ENCODE data around the gene SDR42E1. TPM values are rescaled to one million over a fixed set of nuclear protein-coding genes. Genes with fewer than 3 reads are reported as not detected.

Gene SDR42E1
- total and polyA plus RNA-seq, 2 of the 13 experiments (the other 11 are each of a cell fraction or from before 2014, with no cell fraction given), result 0.01 to 0.13 TPM

DNA sequence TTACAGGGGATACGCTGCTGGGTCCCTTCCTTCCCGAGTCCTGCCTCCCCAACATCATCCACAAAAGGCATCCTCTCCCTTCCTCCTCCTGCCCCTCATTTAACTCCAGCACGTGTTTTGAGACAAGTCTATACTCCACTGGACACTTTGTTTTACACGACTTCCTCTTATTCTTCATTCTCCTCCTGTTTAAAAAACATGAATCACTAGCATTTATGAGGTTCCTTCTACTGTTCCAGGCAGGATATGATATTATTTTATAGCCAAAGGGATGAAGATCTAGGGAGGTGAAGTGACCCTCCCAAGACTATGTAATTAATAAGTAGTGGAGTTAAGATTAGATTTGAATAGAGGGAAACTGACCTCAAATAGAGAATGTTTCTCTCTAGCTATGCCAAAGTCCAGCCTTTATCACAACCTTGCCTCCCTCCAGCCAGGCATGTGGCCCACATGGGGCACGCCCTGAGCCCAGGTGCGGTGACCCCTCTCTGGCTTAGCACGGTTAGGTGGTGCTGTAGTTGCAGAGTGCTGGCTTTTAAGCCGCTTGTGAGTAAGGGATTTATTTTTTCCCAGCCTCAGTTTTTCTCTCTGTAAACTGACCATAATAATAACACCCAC lies 22.5 kb upstream of the SDR42E1 start (continued):
- TF ChIP-seq, protein P1, sequence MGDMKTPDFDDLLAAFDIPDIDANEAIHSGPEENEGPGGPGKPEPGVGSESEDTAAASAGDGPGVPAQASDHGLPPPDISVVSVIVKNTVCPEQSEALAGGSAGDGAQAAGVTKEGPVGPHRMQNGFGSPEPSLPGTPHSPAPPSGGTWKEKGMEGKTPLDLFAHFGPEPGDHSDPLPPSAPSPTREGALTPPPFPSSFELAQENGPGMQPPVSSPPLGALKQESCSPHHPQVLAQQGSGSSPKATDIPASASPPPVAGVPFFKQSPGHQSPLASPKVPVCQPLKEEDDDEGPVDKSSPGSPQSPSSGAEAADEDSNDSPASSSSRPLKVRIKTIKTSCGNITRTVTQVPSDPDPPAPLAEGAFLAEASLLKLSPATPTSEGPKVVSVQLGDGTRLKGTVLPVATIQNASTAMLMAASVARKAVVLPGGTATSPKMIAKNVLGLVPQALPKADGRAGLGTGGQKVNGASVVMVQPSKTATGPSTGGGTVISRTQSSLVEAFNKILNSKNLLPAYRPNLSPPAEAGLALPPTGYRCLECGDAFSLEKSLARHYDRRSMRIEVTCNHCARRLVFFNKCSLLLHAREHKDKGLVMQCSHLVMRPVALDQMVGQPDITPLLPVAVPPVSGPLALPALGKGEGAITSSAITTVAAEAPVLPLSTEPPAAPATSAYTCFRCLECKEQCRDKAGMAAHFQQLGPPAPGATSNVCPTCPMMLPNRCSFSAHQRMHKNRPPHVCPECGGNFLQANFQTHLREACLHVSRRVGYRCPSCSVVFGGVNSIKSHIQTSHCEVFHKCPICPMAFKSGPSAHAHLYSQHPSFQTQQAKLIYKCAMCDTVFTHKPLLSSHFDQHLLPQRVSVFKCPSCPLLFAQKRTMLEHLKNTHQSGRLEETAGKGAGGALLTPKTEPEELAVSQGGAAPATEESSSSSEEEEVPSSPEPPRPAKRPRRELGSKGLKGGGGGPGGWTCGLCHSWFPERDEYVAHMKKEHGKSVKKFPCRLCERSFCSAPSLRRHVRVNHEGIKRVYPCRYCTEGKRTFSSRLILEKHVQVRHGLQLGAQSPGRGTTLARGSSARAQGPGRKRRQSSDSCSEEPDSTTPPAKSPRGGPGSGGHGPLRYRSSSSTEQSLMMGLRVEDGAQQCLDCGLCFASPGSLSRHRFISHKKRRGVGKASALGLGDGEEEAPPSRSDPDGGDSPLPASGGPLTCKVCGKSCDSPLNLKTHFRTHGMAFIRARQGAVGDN (CRISPR knock-in tag; IDR thresholded peaks at IDR 0.05), result peak; percentile 74
- TF ChIP-seq MAFK (conservative IDR thresholded peaks at IDR 0.05 in 1 of 2, IDR thresholded peaks at IDR 0.05 in 1 of 2; ENCODE audit: low read length in 2 of 2), result no peak
- no peak for TF ChIP-seq FOXP1 (IDR thresholded peaks at IDR 0.05)
- 0 out of 2 replicates have a peak, but pooled peaks have one; percentile 29 for TF ChIP-seq FOXP1 (CRISPR knock-in tag; IDR thresholded peaks at IDR 0.05)
- TF ChIP-seq KMT2B (CRISPR knock-in tag; IDR thresholded peaks at IDR 0.05), result no peak
- TF ChIP-seq, protein P2, sequence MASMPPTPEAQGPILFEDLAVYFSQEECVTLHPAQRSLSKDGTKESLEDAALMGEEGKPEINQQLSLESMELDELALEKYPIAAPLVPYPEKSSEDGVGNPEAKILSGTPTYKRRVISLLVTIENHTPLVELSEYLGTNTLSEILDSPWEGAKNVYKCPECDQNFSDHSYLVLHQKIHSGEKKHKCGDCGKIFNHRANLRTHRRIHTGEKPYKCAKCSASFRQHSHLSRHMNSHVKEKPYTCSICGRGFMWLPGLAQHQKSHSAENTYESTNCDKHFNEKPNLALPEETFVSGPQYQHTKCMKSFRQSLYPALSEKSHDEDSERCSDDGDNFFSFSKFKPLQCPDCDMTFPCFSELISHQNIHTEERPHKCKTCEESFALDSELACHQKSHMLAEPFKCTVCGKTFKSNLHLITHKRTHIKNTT (CRISPR knock-in tag; IDR thresholded peaks at IDR 0.05), result no peak
- TF ChIP-seq NFKBIZ (CRISPR knock-in tag; IDR thresholded peaks at IDR 0.05), result no peak
- TF ChIP-seq NONO (IDR thresholded peaks at IDR 0.05), result no peak
- no peak for TF ChIP-seq NONO (CRISPR knock-in tag; conservative IDR thresholded peaks at IDR 0.05)
- TF ChIP-seq SOX13 (IDR thresholded peaks at IDR 0.05), result no peak
- TF ChIP-seq SOX13 (CRISPR knock-in tag; conservative IDR thresholded peaks at IDR 0.05 in 1 of 2, IDR thresholded peaks at IDR 0.05 in 1 of 2), result 0 out of 4 replicates have a peak, but pooled peaks of 1 of the 2 experiments have one; percentile 35
- no peak for TF ChIP-seq SPEN (CRISPR knock-in tag; IDR thresholded peaks at IDR 0.05; ENCODE audit: low read depth)
- TF ChIP-seq, protein P3, sequence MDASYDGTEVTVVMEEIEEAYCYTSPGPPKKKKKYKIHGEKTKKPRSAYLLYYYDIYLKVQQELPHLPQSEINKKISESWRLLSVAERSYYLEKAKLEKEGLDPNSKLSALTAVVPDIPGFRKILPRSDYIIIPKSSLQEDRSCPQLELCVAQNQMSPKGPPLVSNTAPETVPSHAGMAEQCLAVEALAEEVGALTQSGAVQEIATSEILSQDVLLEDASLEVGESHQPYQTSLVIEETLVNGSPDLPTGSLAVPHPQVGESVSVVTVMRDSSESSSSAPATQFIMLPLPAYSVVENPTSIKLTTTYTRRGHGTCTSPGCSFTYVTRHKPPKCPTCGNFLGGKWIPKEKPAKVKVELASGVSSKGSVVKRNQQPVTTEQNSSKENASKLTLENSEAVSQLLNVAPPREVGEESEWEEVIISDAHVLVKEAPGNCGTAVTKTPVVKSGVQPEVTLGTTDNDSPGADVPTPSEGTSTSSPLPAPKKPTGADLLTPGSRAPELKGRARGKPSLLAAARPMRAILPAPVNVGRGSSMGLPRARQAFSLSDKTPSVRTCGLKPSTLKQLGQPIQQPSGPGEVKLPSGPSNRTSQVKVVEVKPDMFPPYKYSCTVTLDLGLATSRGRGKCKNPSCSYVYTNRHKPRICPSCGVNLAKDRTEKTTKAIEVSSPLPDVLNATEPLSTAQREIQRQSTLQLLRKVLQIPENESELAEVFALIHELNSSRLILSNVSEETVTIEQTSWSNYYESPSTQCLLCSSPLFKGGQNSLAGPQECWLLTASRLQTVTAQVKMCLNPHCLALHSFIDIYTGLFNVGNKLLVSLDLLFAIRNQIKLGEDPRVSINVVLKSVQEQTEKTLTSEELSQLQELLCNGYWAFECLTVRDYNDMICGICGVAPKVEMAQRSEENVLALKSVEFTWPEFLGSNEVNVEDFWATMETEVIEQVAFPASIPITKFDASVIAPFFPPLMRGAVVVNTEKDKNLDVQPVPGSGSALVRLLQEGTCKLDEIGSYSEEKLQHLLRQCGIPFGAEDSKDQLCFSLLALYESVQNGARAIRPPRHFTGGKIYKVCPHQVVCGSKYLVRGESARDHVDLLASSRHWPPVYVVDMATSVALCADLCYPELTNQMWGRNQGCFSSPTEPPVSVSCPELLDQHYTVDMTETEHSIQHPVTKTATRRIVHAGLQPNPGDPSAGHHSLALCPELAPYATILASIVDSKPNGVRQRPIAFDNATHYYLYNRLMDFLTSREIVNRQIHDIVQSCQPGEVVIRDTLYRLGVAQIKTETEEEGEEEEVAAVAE (CRISPR knock-in tag; IDR thresholded peaks at IDR 0.05; ENCODE audit: borderline replicate concordance), result no peak
- TF ChIP-seq ETV5 (CRISPR knock-in tag; IDR thresholded peaks at IDR 0.05; ENCODE audit: borderline replicate concordance), result no peak
- TF ChIP-seq, protein P4, sequence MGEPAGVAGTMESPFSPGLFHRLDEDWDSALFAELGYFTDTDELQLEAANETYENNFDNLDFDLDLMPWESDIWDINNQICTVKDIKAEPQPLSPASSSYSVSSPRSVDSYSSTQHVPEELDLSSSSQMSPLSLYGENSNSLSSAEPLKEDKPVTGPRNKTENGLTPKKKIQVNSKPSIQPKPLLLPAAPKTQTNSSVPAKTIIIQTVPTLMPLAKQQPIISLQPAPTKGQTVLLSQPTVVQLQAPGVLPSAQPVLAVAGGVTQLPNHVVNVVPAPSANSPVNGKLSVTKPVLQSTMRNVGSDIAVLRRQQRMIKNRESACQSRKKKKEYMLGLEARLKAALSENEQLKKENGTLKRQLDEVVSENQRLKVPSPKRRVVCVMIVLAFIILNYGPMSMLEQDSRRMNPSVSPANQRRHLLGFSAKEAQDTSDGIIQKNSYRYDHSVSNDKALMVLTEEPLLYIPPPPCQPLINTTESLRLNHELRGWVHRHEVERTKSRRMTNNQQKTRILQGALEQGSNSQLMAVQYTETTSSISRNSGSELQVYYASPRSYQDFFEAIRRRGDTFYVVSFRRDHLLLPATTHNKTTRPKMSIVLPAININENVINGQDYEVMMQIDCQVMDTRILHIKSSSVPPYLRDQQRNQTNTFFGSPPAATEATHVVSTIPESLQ (CRISPR knock-in tag; conservative IDR thresholded peaks at IDR 0.05), result 0 out of 2 replicates have a peak, but pooled peaks have one; percentile 33
- TF ChIP-seq JUN (CRISPR knock-in tag; IDR thresholded peaks at IDR 0.05), result no peak
- TF ChIP-seq ZNF552 (CRISPR knock-in tag; IDR thresholded peaks at IDR 0.05; ENCODE audit: borderline replicate concordance), result no peak
- TF ChIP-seq POLR2A (IDR thresholded peaks at IDR 0.05; ENCODE audit: insufficient read depth in 1 of 2, low read depth in 2 of 2, low read length in 2 of 2), result no peak
